Measurements from ENCODE around the gene SCG5.

GRCh38 chr15:32671339-32672325 is 30.1 kb downstream of the SCG5 start:
- no peak for TF ChIP-seq JUND (IDR thresholded peaks at IDR 0.05)
- TF ChIP-seq EGR1 (IDR thresholded peaks at IDR 0.05; ENCODE audit: low read depth in 2 of 2): no peak
- no peak for TF ChIP-seq SP1 (IDR thresholded peaks at IDR 0.05)
- TF ChIP-seq MAX (IDR thresholded peaks at IDR 0.05): no peak
- TF ChIP-seq CTCF (IDR thresholded peaks at IDR 0.05; ENCODE audit: low read depth, low read length, missing input control): no peak
- no peak for TF ChIP-seq YY1 (IDR thresholded peaks at IDR 0.05)
- no peak for TF ChIP-seq TAF1 (conservative IDR thresholded peaks at IDR 0.05)
- TF ChIP-seq REST (IDR thresholded peaks at IDR 0.05): no peak
- TF ChIP-seq GABPA (IDR thresholded peaks at IDR 0.05 in 1 of 2, conservative IDR thresholded peaks at IDR 0.05 in 1 of 2): no peak
- no peak for TF ChIP-seq RAD21 (IDR thresholded peaks at IDR 0.05)
- no peak for TF ChIP-seq HNF4A (conservative IDR thresholded peaks at IDR 0.05)
- no peak for TF ChIP-seq ATF3 (IDR thresholded peaks at IDR 0.05)

Data from liver (tissue), 3 donors.